Activated T-cell treated with anti-CD3 and anti-CD28 coated beads for 4 hours (primary cell): Measurements from ENCODE around the gene LIMS3.
"Not testable (repeated sequence)": the region's sequence is repeated elsewhere in the genome, so short reads cannot be mapped to it uniquely, and the experiment has no call there.

Experiments used
- DNase-seq: peaks from one replicate; pipeline ENCODE4 v3.0.0-alpha.2; 2020

Gene LIMS3

GRCh38 chr2:109927803-109928202, 29.3 kb downstream of the LIMS3 start:
- DNase-seq, result not testable (repeated sequence)

DNA sequence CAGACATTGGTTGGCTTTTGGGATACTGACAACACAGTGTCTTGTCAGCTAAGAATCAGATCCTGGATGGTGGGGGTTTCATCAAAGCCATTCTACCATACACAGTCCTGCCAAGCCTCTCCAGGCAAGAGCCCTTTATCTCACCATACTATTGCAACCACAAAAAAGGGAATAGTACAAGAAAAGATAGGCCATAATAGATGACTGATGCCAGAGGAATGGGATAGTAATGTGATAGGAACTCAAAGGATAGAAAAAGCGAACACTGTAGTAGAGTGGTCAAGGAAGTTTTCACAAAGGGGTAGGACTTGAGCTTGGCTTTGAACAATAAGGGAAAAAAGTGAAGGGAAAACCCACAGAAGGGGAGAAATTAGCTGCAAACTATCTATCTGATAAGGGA, 30.7 kb downstream of the LIMS3 start:
- DNase-seq, result not testable (repeated sequence)

DNA sequence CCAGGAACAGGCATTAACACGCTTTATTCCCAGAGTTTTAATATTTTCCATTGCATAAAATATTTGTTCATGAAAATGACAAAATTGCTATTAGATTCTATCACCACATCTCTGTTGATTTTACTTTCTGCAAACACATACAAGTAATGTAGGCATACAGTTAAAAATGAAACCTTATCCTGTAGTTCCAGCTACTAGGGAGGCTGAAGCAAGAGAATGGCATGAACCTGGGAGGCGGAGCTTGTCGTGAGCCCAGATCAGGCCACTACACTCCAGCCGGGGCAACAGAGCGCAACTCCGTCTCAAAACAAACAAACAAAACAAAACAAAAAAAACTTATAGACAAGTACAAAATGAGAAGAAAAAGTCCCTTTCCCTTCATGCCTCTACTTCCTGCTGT, 38.0 kb downstream of the LIMS3 start:
- not testable (repeated sequence) for DNase-seq

DNA sequence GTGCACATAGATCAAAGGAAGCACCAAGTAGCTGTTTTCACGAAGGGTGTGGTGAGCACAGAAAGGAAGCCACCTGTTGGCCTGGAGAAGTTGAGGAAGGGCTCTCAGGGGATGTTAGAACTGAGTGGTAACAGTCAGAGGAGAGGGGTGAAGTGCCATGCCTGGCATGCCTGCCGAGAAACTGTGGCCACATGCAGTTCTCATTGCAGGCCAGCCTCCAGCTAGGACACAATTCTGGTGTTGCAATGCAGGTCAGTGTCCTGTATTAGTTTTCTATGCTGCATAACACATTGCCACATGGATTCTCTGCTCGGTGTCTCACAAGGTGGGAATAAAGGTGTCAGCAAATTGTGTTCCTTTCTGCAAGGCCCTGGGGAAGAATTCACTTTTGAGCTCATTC, 46.9 kb downstream of the LIMS3 start:
- not testable (repeated sequence) for DNase-seq

DNA sequence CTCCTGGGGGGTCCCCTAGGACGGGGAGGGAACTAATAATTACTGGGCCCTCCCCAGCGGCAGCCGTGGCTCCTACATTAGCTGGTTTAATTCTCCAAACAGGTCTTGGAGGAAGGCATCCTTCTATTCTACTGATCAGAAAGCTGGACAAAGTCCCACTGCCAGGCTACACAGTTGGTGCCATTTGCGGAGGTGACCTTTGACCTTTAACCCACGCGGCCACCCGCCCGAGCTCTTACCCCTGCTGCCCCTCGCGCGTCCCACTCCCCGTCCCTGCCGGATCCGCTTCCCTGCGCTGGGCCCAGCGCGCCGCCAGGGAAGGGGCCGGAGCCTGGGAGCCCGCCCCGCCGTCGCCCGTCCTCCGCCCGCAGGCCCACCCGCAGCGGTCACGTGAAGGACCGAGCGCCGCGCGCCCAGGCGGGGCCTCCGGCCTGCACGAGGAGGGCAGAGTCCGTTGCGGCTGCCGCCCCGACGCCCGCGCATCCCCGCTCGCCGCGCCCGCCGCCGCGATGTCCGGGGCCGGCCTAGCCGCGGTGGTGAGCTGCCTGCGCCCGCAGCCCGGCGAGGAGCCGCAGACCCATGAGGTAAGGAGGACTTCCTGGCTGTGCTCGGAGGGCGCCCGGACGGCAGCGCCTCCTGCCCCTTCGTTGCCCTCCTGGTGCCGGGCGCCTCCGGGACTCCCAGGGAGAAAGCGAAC, 48.9 kb downstream of the LIMS3 start:
- not testable (repeated sequence) for DNase-seq

DNA sequence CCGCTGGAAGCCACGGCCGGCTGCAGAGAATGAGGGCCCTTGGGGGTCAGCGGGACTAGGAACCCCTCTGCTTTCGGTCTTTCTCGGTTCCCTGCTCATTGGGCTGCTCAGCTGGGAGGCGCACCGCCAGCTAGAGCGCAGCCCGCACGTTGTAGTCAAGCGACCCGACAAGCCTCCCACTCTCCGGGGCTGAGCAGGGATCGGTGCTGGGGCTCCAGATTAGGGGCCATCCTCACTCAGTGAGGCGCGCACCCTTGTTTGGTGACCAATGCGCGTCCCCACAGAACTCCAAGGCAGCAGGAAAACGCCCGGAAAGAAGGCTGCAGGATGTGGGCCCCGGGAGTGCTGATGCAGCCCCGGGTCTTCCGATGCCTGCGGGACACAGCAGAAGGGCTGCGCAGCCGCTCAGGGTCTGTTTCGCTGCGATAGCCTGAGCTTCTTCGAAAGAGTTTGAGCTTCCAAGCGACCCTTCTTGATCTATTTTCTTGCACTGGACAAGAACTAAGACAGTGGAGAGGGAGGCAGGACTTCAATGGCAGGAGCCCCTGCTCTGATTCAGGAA, 49.6 kb downstream of the LIMS3 start:
- DNase-seq, result not testable (repeated sequence)

DNA sequence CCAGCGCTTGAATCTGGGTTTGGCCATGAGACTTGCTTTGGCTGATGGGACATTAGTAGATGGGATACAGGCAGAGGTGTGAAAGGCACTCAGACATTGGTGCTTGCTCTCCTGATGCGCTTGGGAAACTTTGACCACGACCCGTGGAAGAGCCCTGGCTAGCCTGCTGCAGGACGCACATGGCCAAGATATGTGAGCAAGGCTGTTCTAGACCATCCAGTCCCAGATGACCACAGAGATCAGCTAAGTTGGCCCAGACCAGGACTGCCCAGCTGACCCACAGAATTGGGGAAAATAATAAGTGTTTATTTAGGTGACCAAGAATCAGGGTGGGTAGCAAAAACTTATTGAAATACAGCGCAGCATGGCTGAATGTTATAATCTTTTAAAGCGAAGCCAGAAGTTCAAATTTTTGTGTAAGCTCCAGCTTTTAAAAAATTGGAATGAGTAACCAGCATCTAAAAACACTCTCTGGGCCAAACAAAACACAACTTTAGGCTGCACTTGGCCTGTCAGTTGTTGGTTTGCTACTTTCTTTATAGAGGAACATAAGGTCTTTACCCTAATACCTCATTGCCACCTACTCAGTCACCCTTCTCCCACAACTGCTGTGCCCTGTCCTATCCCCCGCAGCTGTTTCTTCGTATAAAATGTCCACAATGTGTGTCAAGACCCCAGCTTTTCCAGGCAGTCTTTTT, 51.8 kb downstream of the LIMS3 start:
- not testable (repeated sequence) for DNase-seq

DNA sequence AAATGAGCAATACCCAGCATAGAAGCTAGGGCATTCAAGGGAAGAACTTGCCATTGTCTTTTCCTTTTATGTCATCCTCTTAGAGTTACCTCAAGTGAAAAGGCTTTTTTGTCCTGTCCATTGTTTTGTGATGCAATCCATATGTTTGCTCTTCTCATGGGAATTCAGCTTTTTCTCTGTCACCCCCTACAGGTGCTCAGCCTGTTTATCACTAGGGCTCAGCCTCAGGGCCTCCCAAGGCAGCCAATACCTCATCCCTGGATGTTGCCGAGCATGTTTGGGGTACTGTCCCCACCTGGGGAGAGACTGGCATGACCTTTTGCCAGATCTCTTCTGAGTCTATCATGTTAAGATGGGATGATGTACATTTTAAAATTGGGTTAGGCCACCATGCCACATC, 65.5 kb downstream of the LIMS3 start:
- DNase-seq, result not testable (repeated sequence)

DNA sequence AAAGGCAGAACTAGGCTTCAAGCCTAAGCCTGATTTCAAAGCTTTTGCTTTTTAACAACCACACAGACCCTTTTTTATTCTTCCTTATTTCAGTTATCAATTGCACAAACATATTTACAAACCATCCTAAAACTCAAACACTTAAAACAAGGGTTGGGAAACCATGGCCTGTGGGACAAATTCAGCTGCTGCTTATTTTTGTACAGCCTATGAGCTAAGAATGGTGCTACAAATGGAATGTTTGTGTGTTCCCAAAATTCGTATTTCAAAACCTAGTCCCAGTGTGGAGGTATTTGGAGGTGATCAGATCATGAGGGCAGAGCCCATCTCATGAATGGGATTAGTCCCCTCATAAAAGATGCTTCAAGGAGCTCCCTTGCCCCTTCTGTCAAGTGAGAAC, 67.0 kb downstream of the LIMS3 start:
- not testable (repeated sequence) for DNase-seq

GRCh38 chr2:109966107-109966736, 67.7 kb downstream of the LIMS3 start:
- DNase-seq, result not testable (repeated sequence)

- not testable (repeated sequence) for DNase-seq
Observed at GRCh38 chr2:109966858-109967257, 68.4 kb downstream of the LIMS3 start.

GRCh38 chr2:109969864-109970263, 71.4 kb downstream of the LIMS3 start:
- DNase-seq, result not testable (repeated sequence)

GRCh38 chr2:109971710-109972109, 73.2 kb downstream of the LIMS3 start:
- DNase-seq, result not testable (repeated sequence)
